HepG2 (cell line): ENCODE results near the gene PALM3. TPM values are rescaled to one million over a fixed set of nuclear protein-coding genes. Genes with fewer than 3 reads are reported as not detected.

Source experiments
- ATF6 ChIP-seq: sonication (generic); formaldehyde crosslinking; conservative IDR thresholded peaks from 2 replicates; pipeline ENCODE4 v1.4.0; 2020; ENCODE audit warnings: missing genetic modification reagents
- DNMT1 ChIP-seq: sonication (generic); formaldehyde crosslinking; IDR thresholded peaks from 2 replicates; pipeline ENCODE4 v1.5.1; 2020; ENCODE audit warnings: mild to moderate bottlenecking, missing genetic modification reagents
- GMEB2 ChIP-seq: IDR thresholded peaks from 2 replicates; pipeline ENCODE4 v1.6.1; 2016; ENCODE audit warnings: missing biosample characterization, missing genetic modification reagents, low read depth
- HNF4A ChIP-seq: sonication (generic); formaldehyde crosslinking; IDR thresholded peaks from 2 replicates; pipeline ENCODE4 v1.4.0; 2020; ENCODE audit warnings: missing genetic modification reagents
- HNF4G ChIP-seq, 2 experiments: sonication (generic) in 1 of 2; formaldehyde crosslinking in 1 of 2; IDR thresholded peaks; 2 replicates each; pipeline versions ENCODE4 v1.4.0 to v1.6.1; 2011 to 2020; ENCODE audit warnings: borderline replicate concordance in 2 of 2, low read depth in 2 of 2, mild to moderate bottlenecking in 2 of 2, low read length in 1 of 2, missing genetic modification reagents in 1 of 2, moderate library complexity in 1 of 2
- HNRNPK ChIP-seq: fragments of 200-400 bp; formaldehyde crosslinking; IDR thresholded peaks from 2 replicates; pipeline ENCODE4 v1.6.1; 2018; ENCODE audit warnings: low read length, low read depth, moderate library complexity, mild to moderate bottlenecking; ENCODE audit not compliant: poor library complexity, severe bottlenecking
- JARID2 ChIP-seq: sonication (generic); formaldehyde crosslinking; IDR thresholded peaks from 2 replicates; pipeline ENCODE4 v1.8.1; 2023; ENCODE audit warnings: missing genetic modification reagents, inconsistent platforms; ENCODE audit not compliant: insufficient replicate concordance
- KAT7 ChIP-seq: IDR thresholded peaks from 2 replicates; pipeline ENCODE4 v1.6.1; 2018; ENCODE audit warnings: borderline replicate concordance, missing compliant biosample characterization
- MEF2D ChIP-seq: sonication (generic); formaldehyde crosslinking; IDR thresholded peaks from 2 replicates; pipeline ENCODE4 v1.5.1; 2020; ENCODE audit warnings: mild to moderate bottlenecking, missing genetic modification reagents
- NFRKB ChIP-seq: fragments of 450-650 bp; IDR thresholded peaks from 2 replicates; pipeline ENCODE4 v1.6.1; 2017
- PHF21A ChIP-seq: sonication (generic); formaldehyde crosslinking; IDR thresholded peaks from 2 replicates; pipeline ENCODE4 v1.5.0; 2020; ENCODE audit warnings: mild to moderate bottlenecking, missing genetic modification reagents
- RFXANK ChIP-seq: IDR thresholded peaks from 2 replicates; pipeline ENCODE4 v1.6.1; 2016
- SRSF1 ChIP-seq: fragments of 200-400 bp; formaldehyde crosslinking; optimal IDR thresholded peaks from 2 replicates; pipeline ENCODE3; 2017; ENCODE audit warnings: mild to moderate bottlenecking, low read depth, low read length, moderate library complexity
- SUZ12 ChIP-seq: fragments of 150-350 bp; IDR thresholded peaks from 2 replicates; pipeline ENCODE4 v1.6.1; 2014; ENCODE audit warnings: low read depth, low read length
- TRAFD1 ChIP-seq: sonication (generic); formaldehyde crosslinking; IDR thresholded peaks from 2 replicates; pipeline ENCODE4 v1.5.1; 2020; ENCODE audit warnings: missing genetic modification reagents, mild to moderate bottlenecking, borderline replicate concordance
- ZFP36L2 ChIP-seq: sonication (generic); formaldehyde crosslinking; IDR thresholded peaks from 2 replicates; pipeline ENCODE4 v1.4.0; 2020; ENCODE audit warnings: missing genetic modification reagents
- ZFP91 ChIP-seq: sonication (generic); formaldehyde crosslinking; IDR thresholded peaks from 2 replicates; pipeline ENCODE4 v1.9.0; 2022; ENCODE audit warnings: missing genetic modification reagents, mild to moderate bottlenecking, borderline replicate concordance
- ZNF101 ChIP-seq: sonication (generic); formaldehyde crosslinking; IDR thresholded peaks from 2 replicates; pipeline ENCODE4 v1.4.0; 2020; ENCODE audit warnings: mild to moderate bottlenecking, low read depth, missing genetic modification reagents, borderline replicate concordance
- ZNF274 ChIP-seq: sonication (generic); formaldehyde crosslinking; IDR thresholded peaks from 2 replicates; pipeline ENCODE4 v1.5.1; 2020; ENCODE audit warnings: mild to moderate bottlenecking, missing genetic modification reagents
- ZNF570 ChIP-seq: sonication (generic); formaldehyde crosslinking; IDR thresholded peaks from 2 replicates; pipeline ENCODE4 v1.4.0; 2020; ENCODE audit warnings: mild to moderate bottlenecking, missing genetic modification reagents, borderline replicate concordance
- ZNF891 ChIP-seq: sonication (generic); formaldehyde crosslinking; IDR thresholded peaks from 2 replicates; pipeline ENCODE4 v1.5.0; 2020; ENCODE audit warnings: mild to moderate bottlenecking, missing genetic modification reagents
- ZSCAN22 ChIP-seq: sonication (generic); formaldehyde crosslinking; IDR thresholded peaks from 2 replicates; pipeline ENCODE4 v1.4.0; 2020; ENCODE audit warnings: mild to moderate bottlenecking, missing genetic modification reagents
- ZZZ3 ChIP-seq: sonication (generic); formaldehyde crosslinking; IDR thresholded peaks from 2 replicates; pipeline ENCODE4 v1.4.0; 2020; ENCODE audit warnings: missing genetic modification reagents, mild to moderate bottlenecking, borderline replicate concordance
- polyA plus RNA-seq, 8 experiments: library from polyadenylated mRNA; depleted of rRNA in 3 of 8; stranded (reverse) in 7 of 8; unstranded in 1 of 8; fragments of >200 nt; fragmentation: Illumina TruSeq in 4 of 8; extraction: Trizol in 4 of 8; gene quantifications; 2 replicates each; pipeline versions ENCODE4 v1.2.1 to v1.2.3, GENCODE V29; 2011 to 2016; ENCODE audit warnings: low read depth in 4 of 8, missing spikeins in 1 of 8, mixed read lengths in 1 of 8; ENCODE audit not compliant: insufficient read depth in 1 of 8
- total RNA-seq, 5 experiments: library from RNA; depleted of rRNA; stranded (reverse); fragments of >200 nt; fragmentation: Illumina TruSeq; extraction: Trizol; gene quantifications; 2 replicates each; pipeline ENCODE4 v1.2.3, GENCODE V29; 2016; ENCODE audit warnings: low read depth in 1 of 5

Gene PALM3
- total and polyA plus RNA-seq, 2 of the 13 experiments (the other 11 are each of a cell fraction or from before 2014, with no cell fraction given), result 0.79 to 2.4 TPM

- TF ChIP-seq HNF4A (peak; percentile 34; the same call in 1 of the 2 replicates), ZFP91 (peak; percentile 73; the same call in 1 of the 2 replicates), HNRNPK (peak; percentile 35), MEF2D (CRISPR knock-in tag) (no peak), DNMT1 (CRISPR knock-in tag) (no peak), GMEB2 (CRISPR knock-in tag) (no peak), ZNF274 (peak; percentile 82), JARID2 (CRISPR knock-in tag) (no peak), KAT7 (0 out of 2 replicates have a peak, but pooled peaks have one; percentile 45), HNF4G (IDR thresholded peaks at IDR 0.05; ENCODE audit: borderline replicate concordance, low read depth, low read length) (no peak), HNF4G (CRISPR knock-in tag; IDR thresholded peaks at IDR 0.05; ENCODE audit: borderline replicate concordance, low read depth) (no peak), ZFP36L2 (CRISPR knock-in tag) (no peak), ZSCAN22 (no peak), SRSF1 (peak; percentile 56), ZNF570 (CRISPR knock-in tag) (no peak), ATF6 (CRISPR knock-in tag) (no peak), ZZZ3 (CRISPR knock-in tag) (no peak), ZNF891 (CRISPR knock-in tag) (0 out of 2 replicates have a peak, but pooled peaks have one; percentile 58), NFRKB (no peak), SUZ12 (no peak), ZNF101 (CRISPR knock-in tag) (no peak), RFXANK (CRISPR knock-in tag) (no peak), PHF21A (peak; percentile 54), TRAFD1 (CRISPR knock-in tag) (0 out of 2 replicates have a peak, but pooled peaks have one; percentile 66)
Measured at GRCh38 chr19:14031719-14032480, 30.0 kb downstream of the PALM3 start, which contains the start of gene IL27RA (continued).
